Activated effector memory CD4-positive, alpha-beta T cell treated with Interleukin-2 at 50 U/mL for 16 hours (primary cell): ENCODE measurements around the gene TMED1.
A peak's percentile ranks its signal among the peaks of the same experiment; 100 is the strongest.
"Not testable (repeated sequence)": the region's sequence is repeated elsewhere in the genome, so short reads cannot be mapped to it uniquely, and the experiment has no call there.

Experiments
- DNase-seq: peaks from one replicate; pipeline ENCODE4 v3.0.0-alpha.2; 2020

TMED1 gene

GRCh38 chr19:10835754-10836478, at the start of gene TMED1:
Gene TMED1 (minus strand): TSS chr19:10836212. CDS start chr19:10836191, 21 bp downstream.
- DNase-seq = peak; percentile 86

GRCh38 chr19:10885201-10886169, 49.5 kb upstream of the TMED1 start:
- DNase-seq = no peak

- DNase-seq = no peak
Measured at GRCh38 chr19:10884274-10884673, 48.3 kb upstream of the TMED1 start.

- DNase-seq = no peak
Measured at GRCh38 chr19:10882108-10882457, 46.1 kb upstream of the TMED1 start.

GRCh38 chr19:10881403-10882107, 45.5 kb upstream of the TMED1 start:
- no peak for DNase-seq

- no peak for DNase-seq
Measured at GRCh38 chr19:10878253-10878652, 42.2 kb upstream of the TMED1 start.

- DNase-seq = not testable (repeated sequence)
Measured at GRCh38 chr19:10877608-10878007, 41.6 kb upstream of the TMED1 start.

- no peak for DNase-seq
Measured at GRCh38 chr19:10876459-10877240, 40.6 kb upstream of the TMED1 start.

GRCh38 chr19:10874024-10874423, 38.0 kb upstream of the TMED1 start:
- DNase-seq = no peak

- no peak for DNase-seq
Measured at GRCh38 chr19:10872546-10873107, 36.6 kb upstream of the TMED1 start.

- peak; percentile 23 for DNase-seq
Measured at GRCh38 chr19:10871711-10872545, 35.9 kb upstream of the TMED1 start.

GRCh38 chr19:10870955-10871603, 35.1 kb upstream of the TMED1 start, which contains the start of gene CARM1:
Gene CARM1 (plus strand): TSS chr19:10871553. CDS start chr19:10871703, 150 bp downstream.
- peak; percentile 99 for DNase-seq

GRCh38 chr19:10870501-10870954, 34.5 kb upstream of the TMED1 start:
- DNase-seq = no peak

- DNase-seq = not testable (repeated sequence)
Measured at GRCh38 chr19:10869872-10870311, 33.9 kb upstream of the TMED1 start.

- DNase-seq = no peak
Measured at GRCh38 chr19:10868872-10869547, 33.0 kb upstream of the TMED1 start.

GRCh38 chr19:10866495-10866894, 30.5 kb upstream of the TMED1 start:
- no peak for DNase-seq

GRCh38 chr19:10864538-10864899, 28.5 kb upstream of the TMED1 start:
- peak; percentile 67 for DNase-seq

- DNase-seq = no peak
Measured at GRCh38 chr19:10863107-10863717, 27.2 kb upstream of the TMED1 start.

GRCh38 chr19:10862561-10863106, 26.6 kb upstream of the TMED1 start:
- DNase-seq = no peak
